ENCODE measurements around the gene MGMT. TPM values are rescaled to one million over a fixed set of nuclear protein-coding genes. Genes with fewer than 3 reads are reported as not detected.

Gene MGMT
- total RNA-seq, 1 donor from 2014 or later, result 25.9 TPM

GRCh38 chr10:129790715-129791446 is 323.8 kb downstream of the MGMT start:
- Mint-ChIP-seq H3K27me3 (ENCODE audit: unreplicated experiment) (no peaks in the 10 kb centered on the region), H3K4me1 (ENCODE audit: unreplicated experiment) (no peaks in the 10 kb centered on the region), H3K9me3 (ENCODE audit: unreplicated experiment) (no peaks in the 10 kb centered on the region), H3K36me3 (ENCODE audit: low read depth, unreplicated experiment) (peaks cover 5% of the 10 kb centered on the region), H3K27ac (ENCODE audit: unreplicated experiment) (no peak overlapping the region), H3K4me3 (ENCODE audit: unreplicated experiment) (no peak overlapping the region)
- no peak for DNase-seq (ENCODE audit: low spot score)
- no peak for TF ChIP-seq CTCF (IDR thresholded peaks at IDR 0.05; ENCODE audit: unreplicated experiment)

- Mint-ChIP-seq H3K4me3 (ENCODE audit: unreplicated experiment) (no peak overlapping the region), H3K36me3 (ENCODE audit: low read depth, unreplicated experiment) (peaks cover 4% of the 10 kb centered on the region), H3K27ac (ENCODE audit: unreplicated experiment) (no peak overlapping the region), H3K27me3 (ENCODE audit: unreplicated experiment) (no peaks in the 10 kb centered on the region), H3K9me3 (ENCODE audit: unreplicated experiment) (no peaks in the 10 kb centered on the region), H3K4me1 (ENCODE audit: unreplicated experiment) (no peaks in the 10 kb centered on the region)
- DNase-seq (ENCODE audit: low spot score), result no peak
- TF ChIP-seq CTCF (IDR thresholded peaks at IDR 0.05; ENCODE audit: unreplicated experiment), result no peak
Observed at GRCh38 chr10:129792141-129792540, 325.1 kb downstream of the MGMT start.

GRCh38 chr10:129792864-129793263 is 325.8 kb downstream of the MGMT start:
- H3K27me3 Mint-ChIP-seq (ENCODE audit: unreplicated experiment), result no peaks in the 10 kb centered on the region
- no peaks in the 10 kb centered on the region for H3K9me3 Mint-ChIP-seq (ENCODE audit: unreplicated experiment)
- no peak for DNase-seq (ENCODE audit: low spot score)
- H3K27ac Mint-ChIP-seq (ENCODE audit: unreplicated experiment), result no peak overlapping the region
- TF ChIP-seq CTCF (IDR thresholded peaks at IDR 0.05; ENCODE audit: unreplicated experiment), result no peak
- H3K4me1 Mint-ChIP-seq (ENCODE audit: unreplicated experiment), result no peaks in the 10 kb centered on the region
- no peaks in the 10 kb centered on the region for H3K36me3 Mint-ChIP-seq (ENCODE audit: low read depth, unreplicated experiment)
- no peak overlapping the region for H3K4me3 Mint-ChIP-seq (ENCODE audit: unreplicated experiment)

GRCh38 chr10:129793479-129793878 is 326.4 kb downstream of the MGMT start:
- H3K27me3 Mint-ChIP-seq (ENCODE audit: unreplicated experiment), result no peaks in the 10 kb centered on the region
- H3K9me3 Mint-ChIP-seq (ENCODE audit: unreplicated experiment), result no peaks in the 10 kb centered on the region

More at GRCh38 chr10:129793479-129793878, 326.4 kb downstream of the MGMT start:
- Mint-ChIP-seq H3K4me3 (ENCODE audit: unreplicated experiment) (no peak overlapping the region), H3K27ac (ENCODE audit: unreplicated experiment) (no peak overlapping the region), H3K4me1 (ENCODE audit: unreplicated experiment) (no peaks in the 10 kb centered on the region), H3K36me3 (ENCODE audit: low read depth, unreplicated experiment) (no peaks in the 10 kb centered on the region)
- no peak for DNase-seq (ENCODE audit: low spot score)
- TF ChIP-seq CTCF (IDR thresholded peaks at IDR 0.05; ENCODE audit: unreplicated experiment), result no peak
